DOHH2 (cell line): ENCODE measurements around the gene RP2.

Source experiments
- EZH2phosphoT487 ChIP-seq: fragments of 200-600 bp; sonication (generic); IDR thresholded peaks from 2 replicates; pipeline ENCODE4 v1.6.1; 2017; ENCODE audit warnings: borderline replicate concordance, mild to moderate bottlenecking, antibody characterized with exemption, low read length, moderate library complexity, mixed read lengths
- TF ChIP-seq, protein P1 (sequence below): fragments of 200-600 bp; sonication (generic); IDR thresholded peaks from one replicate; pipeline ENCODE4 v1.5.1; 2014; ENCODE audit warnings: antibody characterized with exemption, mild to moderate bottlenecking, low read depth, low read length; ENCODE audit not compliant: poor library complexity, severe bottlenecking

DNA sequence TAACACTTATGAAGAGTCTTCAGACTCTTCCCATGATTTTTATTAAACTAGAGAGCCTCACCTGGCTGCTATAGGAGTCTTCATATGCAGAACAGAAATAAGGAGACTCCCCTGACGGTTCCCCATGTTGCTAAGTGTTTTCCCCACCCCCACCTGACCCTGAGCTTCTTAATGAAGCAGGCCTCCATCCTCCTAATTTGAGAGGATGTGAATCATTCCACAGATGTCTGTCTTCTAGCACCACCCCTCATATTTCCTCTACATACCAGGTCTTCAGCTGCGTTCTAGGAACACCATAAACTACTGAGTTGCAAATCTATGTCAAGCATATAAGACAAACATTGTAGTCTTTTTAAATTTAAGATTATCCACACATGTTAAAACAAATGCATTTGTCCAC is 36.9 kb downstream of the RP2 start:
- TF ChIP-seq, protein P1, sequence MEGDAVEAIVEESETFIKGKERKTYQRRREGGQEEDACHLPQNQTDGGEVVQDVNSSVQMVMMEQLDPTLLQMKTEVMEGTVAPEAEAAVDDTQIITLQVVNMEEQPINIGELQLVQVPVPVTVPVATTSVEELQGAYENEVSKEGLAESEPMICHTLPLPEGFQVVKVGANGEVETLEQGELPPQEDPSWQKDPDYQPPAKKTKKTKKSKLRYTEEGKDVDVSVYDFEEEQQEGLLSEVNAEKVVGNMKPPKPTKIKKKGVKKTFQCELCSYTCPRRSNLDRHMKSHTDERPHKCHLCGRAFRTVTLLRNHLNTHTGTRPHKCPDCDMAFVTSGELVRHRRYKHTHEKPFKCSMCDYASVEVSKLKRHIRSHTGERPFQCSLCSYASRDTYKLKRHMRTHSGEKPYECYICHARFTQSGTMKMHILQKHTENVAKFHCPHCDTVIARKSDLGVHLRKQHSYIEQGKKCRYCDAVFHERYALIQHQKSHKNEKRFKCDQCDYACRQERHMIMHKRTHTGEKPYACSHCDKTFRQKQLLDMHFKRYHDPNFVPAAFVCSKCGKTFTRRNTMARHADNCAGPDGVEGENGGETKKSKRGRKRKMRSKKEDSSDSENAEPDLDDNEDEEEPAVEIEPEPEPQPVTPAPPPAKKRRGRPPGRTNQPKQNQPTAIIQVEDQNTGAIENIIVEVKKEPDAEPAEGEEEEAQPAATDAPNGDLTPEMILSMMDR = no peak
- TF ChIP-seq EZH2phosphoT487 = no peak
